C4-2B (cell line): Measurements from ENCODE around the gene NTRK2.
A peak's percentile ranks its signal among the peaks of the same experiment; 100 is the strongest.

ENCODE experiments used
- H3K27ac ChIP-seq: fragments of 450-650 bp; 2 replicates; pipeline ENCODE4 v1.5.1; 2017
- CTCF ChIP-seq: fragments of 450-650 bp; conservative IDR thresholded peaks from 2 replicates; pipeline ENCODE4 v1.5.1; 2017; ENCODE audit warnings: mild to moderate bottlenecking
- ZFX ChIP-seq: fragments of 450-650 bp; IDR thresholded peaks from 2 replicates; pipeline ENCODE4 v1.6.1; 2017

The NTRK2 gene

DNA sequence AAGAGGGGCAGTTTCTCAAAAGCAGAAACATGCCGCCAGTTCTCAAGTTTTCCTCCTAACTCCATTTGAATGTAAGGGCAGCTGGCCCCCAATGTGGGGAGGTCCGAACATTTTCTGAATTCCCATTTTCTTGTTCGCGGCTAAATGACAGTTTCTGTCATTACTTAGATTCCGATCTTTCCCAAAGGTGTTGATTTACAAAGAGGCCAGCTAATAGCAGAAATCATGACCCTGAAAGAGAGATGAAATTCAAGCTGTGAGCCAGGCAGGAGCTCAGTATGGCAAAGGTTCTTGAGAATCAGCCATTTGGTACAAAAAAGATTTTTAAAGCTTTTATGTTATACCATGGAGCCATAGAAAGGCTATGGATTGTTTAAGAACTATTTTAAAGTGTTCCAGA is 142.8 kb downstream of the NTRK2 start:
- no peak for TF ChIP-seq ZFX
- TF ChIP-seq CTCF, result no peak
- no peak overlapping the region for H3K27ac ChIP-seq

GRCh38 chr9:84812847-84813246 is 143.3 kb downstream of the NTRK2 start:
- TF ChIP-seq ZFX, result no peak
- no peak for TF ChIP-seq CTCF
- no peak overlapping the region for H3K27ac ChIP-seq

GRCh38 chr9:84815554-84815953 is 146.0 kb downstream of the NTRK2 start:
- H3K27ac ChIP-seq, result no peak overlapping the region
- TF ChIP-seq CTCF, result peak; percentile 14
- no peak for TF ChIP-seq ZFX

GRCh38 chr9:84817038-84817437 is 147.5 kb downstream of the NTRK2 start:
- TF ChIP-seq CTCF (no peak), ZFX (no peak)

DNA sequence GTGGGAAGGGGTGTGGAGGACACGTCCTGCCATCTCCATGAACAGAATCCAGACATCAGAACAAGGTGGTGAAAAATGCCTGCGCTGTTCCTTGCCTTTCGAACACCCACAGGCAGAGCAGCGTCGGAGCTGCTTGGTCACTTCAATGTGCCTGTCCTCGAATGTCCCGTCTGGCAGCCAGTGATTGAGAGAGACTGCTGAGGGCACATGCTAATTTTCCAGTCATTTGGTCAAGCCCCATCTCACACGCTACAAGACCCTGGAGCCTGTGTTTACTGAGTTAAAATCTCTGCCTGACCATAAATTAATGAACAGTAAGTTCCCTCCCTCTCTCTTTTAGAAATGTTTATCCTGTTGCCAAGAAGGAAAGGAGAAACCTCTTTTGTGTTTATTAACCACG is 149.3 kb downstream of the NTRK2 start:
- H3K27ac ChIP-seq, result no peak overlapping the region

More at GRCh38 chr9:84817038-84817437, 147.5 kb downstream of the NTRK2 start:
- no peak overlapping the region for H3K27ac ChIP-seq

GRCh38 chr9:84819491-84819991 is 150.0 kb downstream of the NTRK2 start:
- TF ChIP-seq ZFX (no peak), CTCF (no peak)

More for the DNA sequence above, 149.3 kb downstream of the NTRK2 start:
- TF ChIP-seq ZFX, result no peak
- TF ChIP-seq CTCF, result no peak

DNA sequence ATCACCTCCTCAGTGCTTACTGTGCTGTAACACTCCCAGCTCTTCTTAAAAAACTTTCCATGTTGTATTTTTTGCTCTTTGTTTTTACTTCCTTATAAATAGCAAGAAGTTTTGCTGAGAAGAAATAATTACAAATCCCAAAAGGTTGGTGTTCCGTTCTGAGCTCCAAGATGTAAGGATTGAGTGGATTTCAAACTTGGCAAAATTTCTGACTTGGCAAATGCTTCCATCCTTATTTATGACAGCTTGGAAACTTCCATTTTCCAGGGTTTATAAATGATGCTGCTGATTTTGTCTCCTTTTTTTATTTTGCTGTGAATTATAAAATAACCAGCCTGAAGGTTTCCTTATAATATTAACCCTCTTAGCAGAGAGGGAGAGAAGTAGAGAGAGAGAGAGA is 151.9 kb downstream of the NTRK2 start:
- TF ChIP-seq CTCF, result no peak
- no peak for TF ChIP-seq ZFX
- no peak overlapping the region for H3K27ac ChIP-seq

More at GRCh38 chr9:84819491-84819991, 150.0 kb downstream of the NTRK2 start:
- H3K27ac ChIP-seq, result no peak overlapping the region
